HepG2 (cell line): Measurements from ENCODE around the gene JAK1. TPM values are rescaled to one million over a fixed set of nuclear protein-coding genes. Genes with fewer than 3 reads are reported as not detected.

Experiments used
- ATAC-seq: fragments of 200-7000 bp; cut with Tn5 transposase; 3 replicates; pipeline ENCODE4 v1.9.1; 2020; ENCODE audit warnings: mild to moderate bottlenecking, moderate library complexity
- BruUV-seq: library from RNA; stranded (reverse); fragments of 400-500 nt; replicated peaks from 2 replicates; lab custom pipeline; 2021; lab: Mats Ljungman, UMichigan
- CTCF ChIA-PET: fragments of 300-600 bp; formaldehyde crosslinking; extraction: SDS; loops from one replicate; lab custom pipeline; 2021; ENCODE audit warnings: low total read pairs, inconsistent platforms, low intra/inter-chr PET ratio; lab: Yijun Ruan, JAX
- POLR2A ChIA-PET: fragments of 350-600 bp; sonication (Branson Sonifier 250); formaldehyde crosslinking; loops from one replicate; lab custom pipeline; 2020; ENCODE audit warnings: antibody characterized with exemption, inconsistent platforms; lab: Yijun Ruan, JAX
- DNase-seq: peaks from one replicate; pipeline ENCODE4 v3.0.0-alpha.2; 2015; ENCODE audit warnings: low spot score
- FAIRE-seq: peaks from 3 replicates; lab custom pipeline; 2011; peaks lifted over from hg19 to GRCh38; lab: Jason Lieb, UNC
- H2AFZ ChIP-seq: one replicate; pipeline ENCODE4 v1.6.1; 2011; ENCODE audit warnings: low read length, inconsistent platforms
- H3K27ac ChIP-seq: fragments of 300-600 bp; 3 replicates; pipeline ENCODE4 v1.8.0; 2011; ENCODE audit warnings: mixed run types, mild to moderate bottlenecking, mixed read lengths, low read length, inconsistent platforms; ENCODE audit not compliant: insufficient read depth; ENCODE audit errors: extremely low read length
- H3K27me3 ChIP-seq, 2 experiments: fragments of 200-600 bp in 1 of 2; 2 replicates in 1 of 2; 3 replicates in 1 of 2; pipeline versions ENCODE4 v1.6.0 to v1.8.0; 2011; ENCODE audit warnings: low read length in 2 of 2, mild to moderate bottlenecking in 2 of 2, moderate library complexity in 2 of 2, inconsistent platforms in 1 of 2; ENCODE audit not compliant: insufficient read depth in 2 of 2, control insufficient read depth in 1 of 2
- H3K36me3 ChIP-seq, 2 experiments: fragments of 200-600 bp in 1 of 2; replicated peaks in 1 of 2; 2 replicates in 1 of 2; 3 replicates in 1 of 2; pipeline versions ENCODE4 v1.5.1 to v1.8.0; 2011; ENCODE audit warnings: low read length in 2 of 2, inconsistent platforms in 1 of 2; ENCODE audit not compliant: insufficient read depth in 2 of 2, control insufficient read depth in 1 of 2
- H3K4me1 ChIP-seq: 2 replicates; pipeline ENCODE4 v1.5.1; 2012; ENCODE audit warnings: low read length, inconsistent platforms; ENCODE audit not compliant: insufficient read depth
- H3K4me2 ChIP-seq: 2 replicates; pipeline ENCODE4 v1.6.0; 2011; ENCODE audit warnings: low read depth, low read length, inconsistent platforms
- H3K4me3 ChIP-seq, 3 experiments: fragments of 200-600 bp in 1 of 3; sonication (generic), shearing (Covaris generic) in 1 of 3; replicated peaks in 1 of 3; 2 replicates each; pipeline ENCODE4 v1.5.1; 2011 to 2016; ENCODE audit warnings: low read length in 3 of 3, inconsistent platforms in 2 of 3, low read depth in 2 of 3, mild to moderate bottlenecking in 2 of 3, control low read depth in 1 of 3, mixed read lengths in 1 of 3; ENCODE audit not compliant: insufficient read depth in 1 of 3
- H3K79me2 ChIP-seq: one replicate; pipeline ENCODE4 v1.6.1; 2011; ENCODE audit warnings: low read length, inconsistent platforms; ENCODE audit not compliant: insufficient read depth
- H3K9ac ChIP-seq: 2 replicates; pipeline ENCODE4 v1.6.0; 2011; ENCODE audit warnings: mild to moderate bottlenecking, low read depth, low read length, inconsistent platforms; ENCODE audit not compliant: insufficient read depth
- H3K9me3 ChIP-seq: 2 replicates; pipeline ENCODE4 v1.5.1; 2012; ENCODE audit warnings: mild to moderate bottlenecking, low read length
- H4K20me1 ChIP-seq: 2 replicates; pipeline ENCODE4 v1.6.0; 2011; ENCODE audit warnings: inconsistent platforms, mild to moderate bottlenecking, low read length, moderate library complexity; ENCODE audit not compliant: insufficient read depth
- ATF2 ChIP-seq: sonication (generic); formaldehyde crosslinking; IDR thresholded peaks from 2 replicates; pipeline ENCODE4 v1.4.0; 2020; ENCODE audit warnings: missing genetic modification reagents
- GRHL1 ChIP-seq: sonication (generic); formaldehyde crosslinking; conservative IDR thresholded peaks from 2 replicates; pipeline ENCODE4 v1.8.0; 2022; ENCODE audit warnings: missing genetic modification reagents
- HIC2 ChIP-seq: sonication (generic); formaldehyde crosslinking; IDR thresholded peaks from 2 replicates; pipeline ENCODE4 v1.9.0; 2022; ENCODE audit warnings: low read depth, missing genetic modification reagents
- HNF4A ChIP-seq: sonication (generic); formaldehyde crosslinking; IDR thresholded peaks from 2 replicates; pipeline ENCODE4 v1.4.0; 2020; ENCODE audit warnings: missing genetic modification reagents
- HNRNPK ChIP-seq: fragments of 200-400 bp; formaldehyde crosslinking; IDR thresholded peaks from 2 replicates; pipeline ENCODE4 v1.6.1; 2018; ENCODE audit warnings: low read length, low read depth, moderate library complexity, mild to moderate bottlenecking; ENCODE audit not compliant: poor library complexity, severe bottlenecking
- MAZ ChIP-seq, 2 experiments: sonication (generic) in 1 of 2; formaldehyde crosslinking in 1 of 2; IDR thresholded peaks; 2 replicates each; pipeline versions ENCODE4 v1.5.0 to v1.6.1; 2012 to 2020; ENCODE audit warnings: low read depth in 2 of 2, mild to moderate bottlenecking in 2 of 2, borderline replicate concordance in 1 of 2, improper control_type of control experiment in 1 of 2, low read length in 1 of 2, missing genetic modification reagents in 1 of 2, moderate library complexity in 1 of 2
- SMARCC2 ChIP-seq: fragments of 450-650 bp; IDR thresholded peaks from 2 replicates; pipeline ENCODE4 v1.6.1; 2017; ENCODE audit warnings: antibody characterized with exemption, mild to moderate bottlenecking
- SNAI1 ChIP-seq: sonication (generic); formaldehyde crosslinking; IDR thresholded peaks from 2 replicates; pipeline ENCODE4 v1.5.0; 2020; ENCODE audit warnings: mild to moderate bottlenecking, missing genetic modification reagents, borderline replicate concordance
- SP140L ChIP-seq: sonication (generic); formaldehyde crosslinking; IDR thresholded peaks from 2 replicates; pipeline ENCODE4 v1.4.0; 2020; ENCODE audit warnings: missing genetic modification reagents, borderline replicate concordance
- ZBTB49 ChIP-seq: sonication (generic); formaldehyde crosslinking; IDR thresholded peaks from 2 replicates; pipeline ENCODE4 v1.4.0; 2020; ENCODE audit warnings: missing genetic modification reagents, borderline replicate concordance
- ZBTB7A ChIP-seq: sonication (generic); formaldehyde crosslinking; IDR thresholded peaks from 2 replicates; pipeline ENCODE4 v1.8.0; 2022; ENCODE audit warnings: mild to moderate bottlenecking, missing genetic modification reagents
- ZFP1 ChIP-seq: IDR thresholded peaks from 2 replicates; pipeline ENCODE4 v1.6.1; 2016
- ZNF138 ChIP-seq: sonication (generic); formaldehyde crosslinking; IDR thresholded peaks from 2 replicates; pipeline ENCODE4 v1.5.0; 2020; ENCODE audit warnings: mild to moderate bottlenecking, low read depth, missing genetic modification reagents
- ZNF17 ChIP-seq: sonication (generic); formaldehyde crosslinking; IDR thresholded peaks from 2 replicates; pipeline ENCODE4 v1.5.0; 2020; ENCODE audit warnings: mild to moderate bottlenecking, missing genetic modification reagents
- ZNF431 ChIP-seq: sonication (generic); formaldehyde crosslinking; IDR thresholded peaks from 2 replicates; pipeline ENCODE4 v1.9.0; 2022; ENCODE audit warnings: missing genetic modification reagents, low read depth, mild to moderate bottlenecking, borderline replicate concordance
- WGBS: methylation state at CpG from one replicate; pipeline ENCODE4 v1.1.6; 2017; ENCODE audit warnings: low lambda C conversion rate; 5-methylcytosine and 5-hydroxymethylcytosine counted together
- in situ Hi-C: cut with HindIII; loops from 2 replicates; pipeline ENCODE4 v1.10.0; 2017; ENCODE audit warnings: low pct_unique_long_range_greater_than_20kb; ENCODE audit not compliant: extremely low pct_ligation_motif_present
- intact Hi-C: fragments of 100-400 bp; cut with micrococcal nuclease; formaldehyde crosslinking; loops from one replicate; pipeline ENCODE4 v1.10.0; 2022; ENCODE audit not compliant: unreplicated experiment
- polyA plus RNA-seq, 8 experiments: library from polyadenylated mRNA; depleted of rRNA in 3 of 8; stranded (reverse) in 7 of 8; unstranded in 1 of 8; fragments of >200 nt; fragmentation: Illumina TruSeq in 4 of 8; extraction: Trizol in 4 of 8; gene quantifications; 2 replicates each; pipeline versions ENCODE4 v1.2.1 to v1.2.3, GENCODE V29; 2011 to 2016; ENCODE audit warnings: low read depth in 4 of 8, missing spikeins in 1 of 8, mixed read lengths in 1 of 8; ENCODE audit not compliant: insufficient read depth in 1 of 8
- total RNA-seq, 5 experiments: library from RNA; depleted of rRNA; stranded (reverse); fragments of >200 nt; fragmentation: Illumina TruSeq; extraction: Trizol; gene quantifications; 2 replicates each; pipeline ENCODE4 v1.2.3, GENCODE V29; 2016; ENCODE audit warnings: low read depth in 1 of 5
- TF ChIP-seq, protein P1 (sequence below): sonication (generic); formaldehyde crosslinking; IDR thresholded peaks from 2 replicates; pipeline ENCODE4 v1.4.0; 2020; ENCODE audit warnings: missing genetic modification reagents

JAK1 gene
- total and polyA plus RNA-seq, 2 of the 13 experiments (the other 11 are each of a cell fraction or from before 2014, with no cell fraction given) = 23.9 to 42.4 TPM

DNA sequence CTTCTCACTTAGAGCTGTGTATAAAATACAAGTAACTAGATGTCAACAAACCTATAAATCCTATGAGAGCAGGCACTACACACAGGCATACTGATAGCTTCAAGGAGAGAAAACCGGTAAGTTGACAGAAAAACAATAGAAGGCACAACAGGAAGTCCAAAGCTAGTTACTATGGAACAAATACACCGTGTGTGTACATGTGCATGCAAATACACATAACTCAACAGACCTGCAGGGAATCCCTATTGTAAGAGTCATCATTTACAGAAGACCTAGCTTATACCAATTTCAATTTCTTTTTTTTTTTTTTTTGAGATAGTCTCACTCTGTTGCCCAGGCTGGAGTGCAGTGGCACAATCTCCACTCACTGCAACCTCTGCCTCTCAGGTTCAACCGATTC is 26.3 kb downstream of the JAK1 start:
- Histone ChIP-seq H3K9me3 (no peaks in the 10 kb centered on the region), H2AFZ (no peak overlapping the region), H4K20me1 (0 out of 2 replicates have a peak, but pooled peaks cover 3% of the 10 kb centered on the region), H3K36me3 (no peaks in the 10 kb centered on the region), H3K4me3 (no peak overlapping the region), H3K27me3 (no peaks in the 10 kb centered on the region), H3K4me2 (no peak overlapping the region), H3K4me1 (peaks cover 27% of the 10 kb centered on the region), H3K27ac (no peak overlapping the region), H3K79me2 (peaks cover 67% of the 10 kb centered on the region), H3K9ac (no peak overlapping the region)
- no peak for FAIRE-seq
- no TSS peak for BruUV-seq
- ChIA-PET POLR2A (no interaction called here), CTCF (no interaction called here)
- no peak for TF ChIP-seq SMARCC2
- TF ChIP-seq ZNF138 (CRISPR knock-in tag) = no peak
- TF ChIP-seq, protein P1, sequence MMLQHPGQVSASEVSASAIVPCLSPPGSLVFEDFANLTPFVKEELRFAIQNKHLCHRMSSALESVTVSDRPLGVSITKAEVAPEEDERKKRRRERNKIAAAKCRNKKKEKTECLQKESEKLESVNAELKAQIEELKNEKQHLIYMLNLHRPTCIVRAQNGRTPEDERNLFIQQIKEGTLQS (CRISPR knock-in tag) = no peak
- no peak for TF ChIP-seq HNF4A (CRISPR knock-in tag)
- no peak for TF ChIP-seq SNAI1 (CRISPR knock-in tag)
- TF ChIP-seq HNRNPK = no peak
- no peak for TF ChIP-seq ZFP1 (CRISPR knock-in tag)
- TF ChIP-seq MAZ (IDR thresholded peaks at IDR 0.05; ENCODE audit: borderline replicate concordance, low read depth, low read length) = no peak
- no peak for TF ChIP-seq MAZ (CRISPR knock-in tag; IDR thresholded peaks at IDR 0.05; ENCODE audit: low read depth)
- no peak for TF ChIP-seq SP140L
- no peak for TF ChIP-seq HIC2 (CRISPR knock-in tag)
- TF ChIP-seq ZBTB7A (CRISPR knock-in tag) = no peak
- no peak for TF ChIP-seq ZNF17 (CRISPR knock-in tag)
- TF ChIP-seq ZBTB49 (CRISPR knock-in tag) = no peak
- no peak for TF ChIP-seq GRHL1 (CRISPR knock-in tag)
- no peak for TF ChIP-seq ZNF431
- TF ChIP-seq ATF2 (CRISPR knock-in tag) = no peak
- intact Hi-C loops = no loop called here
- DNase-seq = no peak
- no peak for ATAC-seq
- in situ Hi-C loops = no loop called here
- 94% methylated on average over 3 of the region's 3 CpGs for WGBS
